Hepatocyte (in vitro differentiated cells): ENCODE data around the gene SIK3. TPM values are rescaled to one million over a fixed set of nuclear protein-coding genes. Genes with fewer than 3 reads are reported as not detected.

Source experiments
- DNase-seq: peaks from one replicate; pipeline ENCODE4 v3.0.0-alpha.2; 2016; ENCODE audit warnings: low spot score
- H2AFZ ChIP-seq: fragments of 200-600 bp; sonication (generic); 2 replicates; pipeline ENCODE4 v1.6.0; 2016; ENCODE audit warnings: antibody characterized with exemption, mild to moderate bottlenecking
- H3K27ac ChIP-seq: fragments of 200-600 bp; sonication (generic); 2 replicates; pipeline ENCODE4 v1.5.1; 2016; ENCODE audit warnings: mild to moderate bottlenecking
- H3K27me3 ChIP-seq: fragments of 200-600 bp; sonication (generic); 2 replicates; pipeline ENCODE4 v1.6.1; 2016
- H3K36me3 ChIP-seq: fragments of 200-600 bp; sonication (generic); replicated peaks from 2 replicates; pipeline ENCODE4 v1.5.1; 2016; ENCODE audit warnings: low read depth; ENCODE audit not compliant: insufficient read depth
- H3K4me1 ChIP-seq: fragments of 200-600 bp; sonication (generic); 2 replicates; pipeline ENCODE4 v1.5.1; 2016; ENCODE audit warnings: mild to moderate bottlenecking, moderate library complexity; ENCODE audit not compliant: insufficient read depth
- H3K4me2 ChIP-seq: fragments of 200-600 bp; sonication (generic); 2 replicates; pipeline ENCODE4 v1.6.0; 2016
- H3K4me3 ChIP-seq: fragments of 200-600 bp; sonication (generic); 2 replicates; pipeline ENCODE4 v1.5.1; 2016; ENCODE audit warnings: mild to moderate bottlenecking
- H3K79me2 ChIP-seq: fragments of 200-600 bp; sonication (generic); 2 replicates; pipeline ENCODE4 v1.6.0; 2017; ENCODE audit warnings: mild to moderate bottlenecking
- H3K9me2 ChIP-seq: fragments of 200-600 bp; sonication (generic); replicated peaks from 2 replicates; pipeline ENCODE4 v1.6.0; 2017; ENCODE audit warnings: mild to moderate bottlenecking; ENCODE audit not compliant: insufficient read depth
- H3K9me3 ChIP-seq: fragments of 200-600 bp; sonication (generic); 2 replicates; pipeline ENCODE4 v1.5.1; 2016; ENCODE audit warnings: low read depth, mild to moderate bottlenecking
- H4K20me1 ChIP-seq: fragments of 200-600 bp; sonication (generic); 2 replicates; pipeline ENCODE4 v1.6.0; 2016; ENCODE audit warnings: mild to moderate bottlenecking; ENCODE audit not compliant: insufficient read depth, poor library complexity, severe bottlenecking
- CTCF ChIP-seq: fragments of 200-600 bp; sonication (generic); IDR thresholded peaks from 2 replicates; pipeline ENCODE4 v1.5.1; 2016; ENCODE audit warnings: antibody characterized with exemption, mild to moderate bottlenecking; ENCODE audit not compliant: poor library complexity
- EZH2 ChIP-seq: fragments of 200-600 bp; sonication (generic); IDR thresholded peaks from 2 replicates; pipeline ENCODE4 v1.6.1; 2016; ENCODE audit warnings: antibody characterized with exemption, mild to moderate bottlenecking, borderline replicate concordance
- EZH2phosphoT487 ChIP-seq: fragments of 200-600 bp; sonication (generic); IDR thresholded peaks from one replicate; pipeline ENCODE4 v1.6.1; 2018; ENCODE audit warnings: antibody characterized with exemption, mild to moderate bottlenecking, low read depth, moderate library complexity; ENCODE audit not compliant: unreplicated experiment, severe bottlenecking
- WGBS: methylation state at CpG from one replicate; pipeline ENCODE4 v1.1.6; 2016; ENCODE audit warnings: low lambda C conversion rate; ENCODE audit errors: missing lambda C conversion rate; 5-methylcytosine and 5-hydroxymethylcytosine counted together
- polyA plus RNA-seq: library from polyadenylated mRNA; unstranded; fragments of >200 nt; fragmentation: Nextera tagmentation; extraction: Ambion mirVana; gene quantifications from 2 replicates; pipeline ENCODE4 v1.2.1, GENCODE V29; 2016
- total RNA-seq: library from RNA; depleted of rRNA; stranded (reverse); fragments of >200 nt; gene quantifications from 2 replicates; pipeline ENCODE4 v1.2.3, GENCODE V29; 2014

Gene SIK3
- total and polyA plus RNA-seq, 2 experiments from 2014 or later = 15.8 to 17.7 TPM

- Histone ChIP-seq H3K27ac (no peak overlapping the region), H3K4me2 (no peak overlapping the region), H3K79me2 (peaks cover 3% of the 10 kb centered on the region), H3K9me2 (no peaks in the 10 kb centered on the region), H2AFZ (no peak overlapping the region), H3K4me1 (peaks cover 11% of the 10 kb centered on the region), H3K36me3 (no peaks in the 10 kb centered on the region), H3K27me3 (no peaks in the 10 kb centered on the region), H3K9me3 (no peaks in the 10 kb centered on the region), H4K20me1 (no peaks in the 10 kb centered on the region), H3K4me3 (no peak overlapping the region)
- no peak for DNase-seq
- TF ChIP-seq EZH2phosphoT487 (no peak), EZH2 (no peak), CTCF (no peak)
- WGBS = 88% methylated on average over 1 of the region's 1 CpG
These were observed 170.0 kb downstream of the SIK3 start for GRCh38 chr11:116928102-116928777.

GRCh38 chr11:116927163-116927974 is 170.9 kb downstream of the SIK3 start:
- WGBS = 82% methylated on average over 11 of the region's 11 CpGs
- TF ChIP-seq CTCF (peak; percentile 17), EZH2 (no peak)
- no peaks in the 10 kb centered on the region for H4K20me1 ChIP-seq
- H3K9me2 ChIP-seq = no peaks in the 10 kb centered on the region
- DNase-seq = no peak
- peaks cover 11% of the 10 kb centered on the region for H3K4me1 ChIP-seq
- H3K9me3 ChIP-seq = no peaks in the 10 kb centered on the region
- no peak overlapping the region for H3K4me3 ChIP-seq
- no peak overlapping the region for H3K27ac ChIP-seq
- no peaks in the 10 kb centered on the region for H3K36me3 ChIP-seq
- H3K4me2 ChIP-seq = no peak overlapping the region
- H3K79me2 ChIP-seq = peaks cover 3% of the 10 kb centered on the region
- no peak overlapping the region for H2AFZ ChIP-seq
- no peaks in the 10 kb centered on the region for H3K27me3 ChIP-seq

GRCh38 chr11:116925050-116925449 is 173.2 kb downstream of the SIK3 start:
- no peaks in the 10 kb centered on the region for H3K36me3 ChIP-seq
- TF ChIP-seq CTCF (no peak), EZH2phosphoT487 (no peak), EZH2 (no peak)
- H3K27ac ChIP-seq = no peak overlapping the region
- WGBS = 95% methylated on average over 8 of the region's 8 CpGs
- no peak overlapping the region for H2AFZ ChIP-seq
- H3K27me3 ChIP-seq = no peaks in the 10 kb centered on the region
- peaks cover 11% of the 10 kb centered on the region for H3K4me1 ChIP-seq
- H3K4me3 ChIP-seq = no peak overlapping the region
- H3K9me3 ChIP-seq = no peaks in the 10 kb centered on the region
- H3K4me2 ChIP-seq = no peak overlapping the region
- no peak for DNase-seq
- no peaks in the 10 kb centered on the region for H3K9me2 ChIP-seq
- peaks cover 3% of the 10 kb centered on the region for H3K79me2 ChIP-seq
- H4K20me1 ChIP-seq = no peaks in the 10 kb centered on the region
